ENCODE data around the gene RAD51B. TPM values are rescaled to one million over a fixed set of nuclear protein-coding genes. Genes with fewer than 3 reads are reported as not detected.
A peak's percentile ranks its signal among the peaks of the same experiment; 100 is the strongest.

Gene RAD51B
- total RNA-seq, 4 donors from 2014 or later, result 6.2 to 39.9 (median 12.9) TPM

DNA sequence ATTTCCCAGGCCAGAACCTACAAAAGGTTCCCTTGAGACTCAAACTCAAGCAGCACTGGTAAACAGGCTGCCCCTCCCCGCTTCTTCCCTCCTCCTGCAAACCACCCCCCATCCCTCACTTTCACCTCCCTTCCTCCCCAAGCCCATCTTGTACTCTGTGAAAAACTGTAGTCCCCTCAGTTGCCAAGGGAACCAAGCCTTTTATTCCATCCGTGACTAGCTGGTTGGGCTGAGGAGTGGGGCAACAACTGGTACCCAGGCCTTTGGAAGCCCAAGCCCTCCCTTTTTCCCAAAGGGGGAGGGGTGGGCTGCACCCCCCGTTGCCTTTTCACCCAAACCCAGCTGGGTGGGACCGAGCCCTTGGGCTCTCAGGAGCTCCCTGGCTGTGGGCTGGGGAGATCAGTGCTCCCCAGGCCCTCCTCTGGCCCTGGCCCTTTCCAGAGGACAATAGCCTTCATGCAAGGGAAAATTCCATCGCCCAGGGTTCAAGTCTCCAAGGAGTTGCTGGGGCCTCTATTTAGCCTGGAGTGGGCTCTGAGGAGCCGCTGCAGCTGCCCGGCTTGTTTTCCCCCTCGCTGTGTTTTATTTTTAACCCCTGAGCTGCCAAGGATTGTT, 911.3 kb downstream of the RAD51B start:
- Histone ChIP-seq H3K27ac (peak overlapping the region in 3 of 4 donors; percentile 30 to 45 (median 34)), H3K4me3 (no peak overlapping the region), H3K27me3 (no peaks in the 10 kb centered on the region), H3K9me3 (no peaks in the 10 kb centered on the region), H3K36me3 (no peaks in the 10 kb centered on the region), H3K4me1 (peaks cover 0 to 50% (median 24%) of the 10 kb centered on the region in 3 donors)
- DNase-seq, result no peak
- no peak for TF ChIP-seq POLR2A (IDR thresholded peaks at IDR 0.05)
- TF ChIP-seq, protein P1, sequence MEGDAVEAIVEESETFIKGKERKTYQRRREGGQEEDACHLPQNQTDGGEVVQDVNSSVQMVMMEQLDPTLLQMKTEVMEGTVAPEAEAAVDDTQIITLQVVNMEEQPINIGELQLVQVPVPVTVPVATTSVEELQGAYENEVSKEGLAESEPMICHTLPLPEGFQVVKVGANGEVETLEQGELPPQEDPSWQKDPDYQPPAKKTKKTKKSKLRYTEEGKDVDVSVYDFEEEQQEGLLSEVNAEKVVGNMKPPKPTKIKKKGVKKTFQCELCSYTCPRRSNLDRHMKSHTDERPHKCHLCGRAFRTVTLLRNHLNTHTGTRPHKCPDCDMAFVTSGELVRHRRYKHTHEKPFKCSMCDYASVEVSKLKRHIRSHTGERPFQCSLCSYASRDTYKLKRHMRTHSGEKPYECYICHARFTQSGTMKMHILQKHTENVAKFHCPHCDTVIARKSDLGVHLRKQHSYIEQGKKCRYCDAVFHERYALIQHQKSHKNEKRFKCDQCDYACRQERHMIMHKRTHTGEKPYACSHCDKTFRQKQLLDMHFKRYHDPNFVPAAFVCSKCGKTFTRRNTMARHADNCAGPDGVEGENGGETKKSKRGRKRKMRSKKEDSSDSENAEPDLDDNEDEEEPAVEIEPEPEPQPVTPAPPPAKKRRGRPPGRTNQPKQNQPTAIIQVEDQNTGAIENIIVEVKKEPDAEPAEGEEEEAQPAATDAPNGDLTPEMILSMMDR (IDR thresholded peaks at IDR 0.05), result no peak
- WGBS, 2 donors, result 48 to 80% methylated on average over 3 to 5 of the region's 8 CpGs
- intact Hi-C loops (cut with DNase I), result no loop called here

DNA sequence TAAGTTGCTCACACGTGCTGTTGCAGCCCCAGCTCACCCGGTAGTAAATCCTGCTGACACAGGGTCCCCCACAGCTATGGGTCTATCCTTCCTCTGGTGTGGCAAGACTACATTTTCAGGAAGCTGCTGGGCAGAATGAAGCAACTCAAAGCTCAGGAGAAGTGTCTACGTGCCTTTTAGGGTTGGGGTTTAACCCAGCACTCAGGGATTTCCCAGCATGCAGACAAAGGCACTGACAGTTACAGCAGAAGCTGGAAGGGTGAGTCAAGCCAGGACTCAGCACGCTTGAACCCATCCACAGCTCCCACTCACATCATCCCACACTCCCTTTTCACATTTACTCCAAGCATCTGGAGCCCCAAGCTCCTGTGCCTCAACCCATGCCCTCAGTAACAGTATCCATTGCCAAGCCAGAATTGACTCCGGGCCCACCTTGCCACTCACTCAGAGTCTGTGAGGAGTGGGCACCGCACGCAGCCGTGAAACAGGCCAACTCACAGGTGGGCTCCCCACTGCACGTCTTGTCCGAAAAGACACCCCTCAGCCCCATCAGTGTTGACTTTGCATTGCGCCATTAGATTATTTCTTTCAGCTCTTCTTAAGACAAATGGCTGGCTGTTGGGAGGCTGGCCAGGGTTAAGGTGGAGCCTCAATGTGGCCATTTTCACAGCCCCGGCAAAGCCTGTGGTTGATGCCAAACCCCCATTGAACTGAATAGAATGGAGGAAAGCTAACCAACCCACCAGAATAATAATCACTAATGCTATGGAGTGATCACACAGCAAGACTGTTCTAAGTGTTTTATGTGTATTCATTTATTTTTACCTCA, 913.7 kb downstream of the RAD51B start:
- no peak for DNase-seq

DNA sequence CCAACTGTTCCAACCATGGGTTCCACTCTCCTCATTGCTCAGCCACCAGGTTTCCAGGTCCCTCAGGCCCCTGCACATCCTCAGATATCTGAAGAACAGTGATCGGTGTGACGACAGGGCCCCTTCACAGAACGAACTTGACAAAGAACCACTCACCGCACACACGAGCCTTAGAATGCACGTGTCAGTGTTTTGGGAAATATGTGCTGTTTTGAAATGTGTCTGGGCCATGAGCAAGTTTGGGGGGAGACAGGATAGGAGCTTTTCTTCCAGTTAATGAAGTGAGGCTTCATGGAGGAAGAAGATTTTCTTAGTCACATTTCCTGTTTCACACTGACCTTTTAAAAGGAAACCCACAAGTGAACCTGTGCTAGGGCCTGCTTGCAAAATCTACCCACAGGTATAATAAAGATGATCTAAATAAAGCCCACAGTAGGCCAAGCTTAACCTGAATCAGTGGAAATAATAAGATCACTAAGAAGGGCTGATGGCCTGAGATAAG, 914.7 kb downstream of the RAD51B start:
- intact Hi-C loops (cut with DNase I), result no loop called here
- DNase-seq, result no peak
- Histone ChIP-seq H3K36me3 (no peaks in the 10 kb centered on the region), H3K27me3 (no peaks in the 10 kb centered on the region), H3K9me3 (no peaks in the 10 kb centered on the region), H3K4me1 (peaks cover 0 to 60% (median 30%) of the 10 kb centered on the region in 3 donors), H3K4me3 (no peak overlapping the region), H3K27ac (peak overlapping the region; percentile 8 to 80 (median 46))
- 73 to 90% methylated on average over 4 to 5 of the region's 6 CpGs for WGBS, 2 donors
- TF ChIP-seq, protein P1 (IDR thresholded peaks at IDR 0.05), result no peak
- no peak for TF ChIP-seq POLR2A (IDR thresholded peaks at IDR 0.05)

More for the DNA sequence above, 913.7 kb downstream of the RAD51B start:
- no peaks in the 10 kb centered on the region for H3K36me3 ChIP-seq
- H3K27ac ChIP-seq, result peak overlapping the region in 2 of 4 donors; percentile 70 to 80
- intact Hi-C loops (cut with DNase I), result no loop called here
- WGBS, 2 donors, result 62 to 72% methylated on average over 12 of the region's 12 CpGs
- no peaks in the 10 kb centered on the region for H3K9me3 ChIP-seq
- TF ChIP-seq POLR2A (IDR thresholded peaks at IDR 0.05), result no peak
- TF ChIP-seq, protein P1 (IDR thresholded peaks at IDR 0.05), result no peak
- no peaks in the 10 kb centered on the region for H3K27me3 ChIP-seq
- H3K4me1 ChIP-seq, result peaks cover 0 to 64% (median 33%) of the 10 kb centered on the region in 3 donors
- H3K4me3 ChIP-seq, result no peak overlapping the region

DNA sequence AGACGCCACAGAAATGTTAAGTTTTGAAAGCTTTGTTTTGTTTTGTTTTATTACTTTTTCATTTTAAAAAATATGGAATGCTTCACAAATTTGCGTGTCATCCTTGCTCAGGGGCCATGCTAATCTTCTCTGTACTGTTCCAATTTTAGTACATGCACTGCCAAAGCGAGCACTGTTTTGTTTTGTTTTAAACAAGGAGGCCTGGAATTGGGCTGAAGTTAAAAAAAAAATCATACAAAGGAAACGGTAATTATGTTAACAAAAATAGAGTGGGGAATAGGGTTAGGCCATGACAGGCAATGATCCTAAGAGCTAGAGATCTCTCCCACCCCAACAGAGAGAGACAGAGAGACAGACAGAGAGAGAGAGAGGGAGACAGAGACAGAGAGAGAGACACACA, 916.3 kb downstream of the RAD51B start:
- Histone ChIP-seq H3K27me3 (no peaks in the 10 kb centered on the region), H3K27ac (peak overlapping the region; percentile 62 to 87 (median 78)), H3K36me3 (no peaks in the 10 kb centered on the region), H3K4me1 (peaks cover 0 to 58% (median 29%) of the 10 kb centered on the region in 3 donors), H3K4me3 (no peak overlapping the region), H3K9me3 (no peaks in the 10 kb centered on the region)
- no peak for DNase-seq
- TF ChIP-seq, protein P1 (IDR thresholded peaks at IDR 0.05), result no peak
- no peak for TF ChIP-seq POLR2A (IDR thresholded peaks at IDR 0.05)
- WGBS, 2 donors, result 35 to 62% methylated on average over 4 of the region's 4 CpGs
- intact Hi-C loops (cut with DNase I), result no loop called here

DNA sequence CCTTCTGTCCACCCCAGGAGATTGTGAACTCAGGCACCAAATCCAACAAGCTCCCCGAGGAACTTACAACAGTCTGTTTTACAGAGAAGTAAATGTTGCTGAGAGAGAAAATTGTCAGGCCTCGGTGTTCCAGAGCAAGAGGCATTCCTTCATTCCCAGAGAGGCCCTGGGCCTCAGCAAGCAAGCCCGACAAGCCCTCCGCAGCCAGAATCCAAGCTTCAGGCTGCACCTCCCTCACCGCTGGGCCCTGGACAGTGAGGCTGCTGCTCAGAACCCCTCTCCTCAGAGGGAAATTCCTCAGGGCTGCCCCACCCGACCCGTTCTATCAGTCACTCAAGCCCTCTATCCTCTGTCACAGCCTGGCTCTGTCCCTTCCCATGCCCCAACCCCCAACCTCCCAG, 916.9 kb downstream of the RAD51B start:
- no peak for DNase-seq
- WGBS, 2 donors, result 44 to 56% methylated on average over 2 to 7 of the region's 7 CpGs

More for the DNA sequence above, 916.9 kb downstream of the RAD51B start:
- intact Hi-C loops (cut with DNase I), result no loop called here
- no peak overlapping the region for H3K4me3 ChIP-seq
- H3K27ac ChIP-seq, result peak overlapping the region; percentile 62 to 87 (median 78)
- H3K27me3 ChIP-seq, result no peaks in the 10 kb centered on the region
- TF ChIP-seq, protein P1 (IDR thresholded peaks at IDR 0.05), result no peak
- TF ChIP-seq POLR2A (IDR thresholded peaks at IDR 0.05), result no peak
- peaks cover 0 to 52% (median 26%) of the 10 kb centered on the region in 3 donors for H3K4me1 ChIP-seq
- no peaks in the 10 kb centered on the region for H3K9me3 ChIP-seq
- no peaks in the 10 kb centered on the region for H3K36me3 ChIP-seq
